BE2C (cell line): ENCODE measurements around the gene ALOX15B.

Experiments used
- DNase-seq: peaks from one replicate; pipeline ENCODE4 v3.0.0-alpha.2; 2020
- H3K27me3 ChIP-seq: fragments of 250-450 bp; sonication (Bioruptor Pico); 2 replicates; pipeline ENCODE4 v1.5.1; 2020; ENCODE audit warnings: mild to moderate bottlenecking
- H3K36me3 ChIP-seq: fragments of 250-450 bp; sonication (Bioruptor Pico); 2 replicates; pipeline ENCODE4 v1.5.1; 2020; ENCODE audit warnings: mild to moderate bottlenecking
- H3K4me1 ChIP-seq: fragments of 250-450 bp; sonication (Bioruptor Pico); 2 replicates; pipeline ENCODE4 v1.5.1; 2020
- H3K4me3 ChIP-seq: 2 replicates; pipeline ENCODE4 v1.5.1; 2011; ENCODE audit warnings: low read depth, low read length
- H3K9me3 ChIP-seq: fragments of 250-450 bp; sonication (Bioruptor Pico); 2 replicates; pipeline ENCODE4 v1.5.1; 2020
- TF ChIP-seq, protein P1 (sequence below): IDR thresholded peaks from 2 replicates; pipeline ENCODE4 v1.5.1; 2012; ENCODE audit warnings: mild to moderate bottlenecking, low read depth, low read length

Gene ALOX15B

GRCh38 chr17:8062435-8062806 is 23.6 kb downstream of the ALOX15B start:
- no peaks in the 10 kb centered on the region for H3K9me3 ChIP-seq
- H3K4me1 ChIP-seq: no peaks in the 10 kb centered on the region
- no peak for DNase-seq
- H3K4me3 ChIP-seq: no peak overlapping the region
- H3K36me3 ChIP-seq: no peaks in the 10 kb centered on the region
- TF ChIP-seq, protein P1, sequence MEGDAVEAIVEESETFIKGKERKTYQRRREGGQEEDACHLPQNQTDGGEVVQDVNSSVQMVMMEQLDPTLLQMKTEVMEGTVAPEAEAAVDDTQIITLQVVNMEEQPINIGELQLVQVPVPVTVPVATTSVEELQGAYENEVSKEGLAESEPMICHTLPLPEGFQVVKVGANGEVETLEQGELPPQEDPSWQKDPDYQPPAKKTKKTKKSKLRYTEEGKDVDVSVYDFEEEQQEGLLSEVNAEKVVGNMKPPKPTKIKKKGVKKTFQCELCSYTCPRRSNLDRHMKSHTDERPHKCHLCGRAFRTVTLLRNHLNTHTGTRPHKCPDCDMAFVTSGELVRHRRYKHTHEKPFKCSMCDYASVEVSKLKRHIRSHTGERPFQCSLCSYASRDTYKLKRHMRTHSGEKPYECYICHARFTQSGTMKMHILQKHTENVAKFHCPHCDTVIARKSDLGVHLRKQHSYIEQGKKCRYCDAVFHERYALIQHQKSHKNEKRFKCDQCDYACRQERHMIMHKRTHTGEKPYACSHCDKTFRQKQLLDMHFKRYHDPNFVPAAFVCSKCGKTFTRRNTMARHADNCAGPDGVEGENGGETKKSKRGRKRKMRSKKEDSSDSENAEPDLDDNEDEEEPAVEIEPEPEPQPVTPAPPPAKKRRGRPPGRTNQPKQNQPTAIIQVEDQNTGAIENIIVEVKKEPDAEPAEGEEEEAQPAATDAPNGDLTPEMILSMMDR: no peak
- H3K27me3 ChIP-seq: peaks cover 37% of the 10 kb centered on the region

DNA sequence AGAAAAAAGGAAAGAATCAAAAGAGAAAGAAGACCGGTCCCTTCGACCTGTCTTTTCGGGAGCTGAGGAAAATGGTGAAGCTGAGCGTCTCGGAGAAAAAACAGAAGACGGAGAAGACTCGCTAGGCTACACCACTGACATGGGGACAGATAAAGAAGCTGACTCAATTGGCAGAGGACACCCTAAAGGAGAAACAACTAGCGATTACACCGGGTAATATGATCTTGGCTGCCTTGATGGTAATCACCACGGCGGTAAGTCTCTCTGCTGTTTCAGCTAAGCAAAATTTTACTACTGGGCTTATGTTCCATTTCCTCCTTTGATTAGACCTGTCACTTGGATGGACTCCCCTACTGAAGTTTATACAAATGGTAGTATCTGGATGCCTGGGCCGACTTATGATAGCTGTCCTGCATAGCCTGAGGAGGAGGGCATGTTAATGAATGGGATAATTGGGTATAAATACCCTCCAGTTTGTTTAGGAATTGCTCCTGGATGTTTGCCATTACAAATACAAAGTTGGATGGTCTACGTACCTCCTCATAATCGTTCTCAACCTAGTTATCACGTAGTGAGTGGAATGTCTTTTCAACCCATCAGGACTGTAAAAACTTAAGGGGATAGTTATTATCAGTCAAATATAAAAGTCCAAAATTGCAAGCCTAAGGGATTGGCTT is 24.1 kb downstream of the ALOX15B start:
- TF ChIP-seq, protein P1: no peak
- Histone ChIP-seq H3K4me3 (no peak overlapping the region), H3K4me1 (no peaks in the 10 kb centered on the region), H3K36me3 (no peaks in the 10 kb centered on the region), H3K9me3 (no peaks in the 10 kb centered on the region), H3K27me3 (peaks cover 37% of the 10 kb centered on the region)
- DNase-seq: no peak

DNA sequence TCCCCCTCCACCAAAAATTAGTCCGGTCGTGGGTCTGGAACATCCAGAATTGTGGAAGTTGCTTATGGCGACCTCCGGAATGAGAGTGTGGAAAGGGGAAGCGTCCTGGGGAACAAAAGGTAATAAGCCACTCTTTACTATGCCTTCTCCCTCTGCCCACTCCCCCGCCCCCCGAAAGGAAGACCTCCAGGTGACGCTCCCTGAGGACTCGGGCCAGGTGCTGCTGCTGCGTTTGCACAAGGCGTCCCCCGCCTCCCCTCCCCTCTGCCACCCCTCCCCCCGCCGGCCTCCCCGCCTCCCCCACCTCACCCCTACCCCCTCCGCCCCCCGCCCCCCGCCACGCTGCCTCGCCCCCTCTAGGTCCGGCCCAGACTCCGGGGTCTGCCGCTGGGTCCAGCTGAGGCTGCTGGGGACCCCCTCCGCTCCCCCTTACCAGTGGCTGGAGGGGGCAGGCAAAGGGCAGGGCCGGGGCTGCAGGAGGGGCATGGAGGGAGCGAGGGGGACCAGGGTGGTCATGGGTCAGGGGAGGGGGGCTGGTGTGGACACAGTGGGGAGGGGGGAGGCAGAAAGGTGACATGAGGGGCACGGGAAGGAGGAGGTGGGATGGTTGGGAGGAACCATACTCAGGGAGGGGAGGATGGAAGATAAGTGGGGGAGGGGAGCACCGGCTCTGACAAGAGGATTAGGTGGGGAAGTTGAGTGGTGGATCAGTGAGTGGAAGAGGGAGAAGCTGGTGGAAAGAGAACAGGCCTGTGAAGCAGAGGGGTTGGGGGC is 25.1 kb downstream of the ALOX15B start:
- H3K36me3 ChIP-seq: no peaks in the 10 kb centered on the region
- H3K27me3 ChIP-seq: peaks cover 37% of the 10 kb centered on the region
- no peak overlapping the region for H3K4me3 ChIP-seq
- H3K9me3 ChIP-seq: no peaks in the 10 kb centered on the region
- no peaks in the 10 kb centered on the region for H3K4me1 ChIP-seq
- DNase-seq: no peak
- TF ChIP-seq, protein P1: no peak

DNA sequence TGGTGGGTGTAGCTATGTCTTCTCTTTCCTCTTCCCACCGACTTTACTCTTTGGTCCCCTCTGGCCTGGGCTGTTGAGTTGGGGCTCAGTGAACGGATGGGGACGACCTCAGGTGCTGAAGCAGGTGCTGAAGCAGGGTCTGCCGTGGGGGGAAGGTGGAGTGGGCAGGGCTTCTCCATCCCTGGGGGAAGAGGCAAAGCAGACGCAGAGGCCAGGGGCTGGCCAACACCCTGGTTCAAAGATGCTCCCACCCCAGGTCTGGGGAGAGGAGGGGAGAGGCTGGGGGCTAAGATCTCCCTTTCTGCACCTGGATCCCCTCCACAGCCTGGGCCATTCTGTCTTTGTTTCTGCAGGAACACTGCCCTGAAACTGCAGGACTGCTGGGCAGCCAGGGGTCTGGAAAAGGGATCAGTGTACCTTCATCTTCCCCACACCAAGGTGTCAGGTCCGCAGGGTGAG is 25.7 kb downstream of the ALOX15B start:
- Histone ChIP-seq H3K36me3 (no peaks in the 10 kb centered on the region), H3K9me3 (no peaks in the 10 kb centered on the region), H3K27me3 (peaks cover 32% of the 10 kb centered on the region), H3K4me1 (no peaks in the 10 kb centered on the region), H3K4me3 (no peak overlapping the region)
- no peak for DNase-seq
- TF ChIP-seq, protein P1: no peak

GRCh38 chr17:8066841-8067775 is 28.2 kb downstream of the ALOX15B start:
- Histone ChIP-seq H3K4me3 (no peak overlapping the region), H3K27me3 (peaks cover 21% of the 10 kb centered on the region), H3K9me3 (no peaks in the 10 kb centered on the region), H3K36me3 (no peaks in the 10 kb centered on the region), H3K4me1 (no peaks in the 10 kb centered on the region)
- DNase-seq: no peak
- TF ChIP-seq, protein P1: no peak
